Endothelial cell of umbilical vein (primary cell): ENCODE results near the gene INPP5A. TPM values are rescaled to one million over a fixed set of nuclear protein-coding genes. Genes with fewer than 3 reads are reported as not detected.

Source experiments
- BruUV-seq: library from RNA; stranded (reverse); fragments of 400-500 nt; replicated peaks from 2 replicates; lab custom pipeline; 2021; lab: Mats Ljungman, UMichigan
- CTCF ChIA-PET: fragments of 300-600, 350-600 bp; sonication (Branson Sonifier 250); formaldehyde crosslinking; loops from one replicate; lab custom pipeline; 2021; ENCODE audit warnings: antibody characterized with exemption, inconsistent platforms; lab: Charles Lee
- POLR2A ChIA-PET: fragments of 300-600, 350-600 bp; sonication (Branson Sonifier 250); formaldehyde crosslinking; loops from one replicate; lab custom pipeline; 2021; ENCODE audit warnings: antibody characterized with exemption, inconsistent platforms; lab: Charles Lee
- DNase-seq: peaks from one replicate; pipeline ENCODE4 v3.0.0-alpha.2; 2011; ENCODE audit warnings: low read depth, low spot score
- FAIRE-seq: peaks from 2 replicates; lab custom pipeline; 2011; peaks lifted over from hg19 to GRCh38; lab: Jason Lieb, UNC
- H2AFZ ChIP-seq: 2 replicates; pipeline ENCODE4 v1.6.0; 2012; ENCODE audit warnings: low read depth, low read length, control low read depth, inconsistent platforms
- H3K27ac ChIP-seq: 2 replicates; pipeline ENCODE4 v1.5.1; 2011; ENCODE audit warnings: low read depth, mild to moderate bottlenecking, control low read depth, low read length, moderate library complexity; ENCODE audit not compliant: insufficient read depth
- H3K27me3 ChIP-seq, 2 experiments: 2 replicates each; pipeline versions ENCODE4 v1.6.0 to v1.6.1; 2011; ENCODE audit warnings: low read length in 2 of 2, mixed read lengths in 1 of 2; ENCODE audit not compliant: control insufficient read depth in 2 of 2, insufficient read depth in 2 of 2
- H3K36me3 ChIP-seq, 2 experiments: 2 replicates in 1 of 2; 3 replicates in 1 of 2; pipeline ENCODE4 v1.5.1; 2011; ENCODE audit warnings: low read length in 2 of 2, mild to moderate bottlenecking in 1 of 2, moderate library complexity in 1 of 2; ENCODE audit not compliant: control insufficient read depth in 2 of 2, insufficient read depth in 2 of 2; ENCODE audit errors: extremely low read depth in 1 of 2
- H3K4me1 ChIP-seq: 3 replicates; pipeline ENCODE4 v1.5.1; 2011; ENCODE audit warnings: mild to moderate bottlenecking, low read length; ENCODE audit not compliant: control insufficient read depth, insufficient read depth; ENCODE audit errors: extremely low read depth
- H3K4me2 ChIP-seq: 2 replicates; pipeline ENCODE4 v1.6.1; 2011; ENCODE audit warnings: low read length, control low read depth, mixed read lengths; ENCODE audit not compliant: insufficient read depth
- H3K4me3 ChIP-seq, 3 experiments: fragments of 200-600 bp in 1 of 3; sonication (generic), shearing (Covaris generic) in 1 of 3; replicated peaks in 1 of 3; 2 replicates each; pipeline ENCODE4 v1.5.1; 2011 to 2016; ENCODE audit warnings: control low read depth in 3 of 3, low read length in 3 of 3, mild to moderate bottlenecking in 2 of 3, inconsistent platforms in 1 of 3, low read depth in 1 of 3, moderate library complexity in 1 of 3; ENCODE audit not compliant: insufficient read depth in 1 of 3
- H3K79me2 ChIP-seq: 2 replicates; pipeline ENCODE4 v1.6.0; 2012; ENCODE audit warnings: low read length, inconsistent platforms; ENCODE audit not compliant: control insufficient read depth, insufficient read depth
- H3K9ac ChIP-seq: replicated peaks from 2 replicates; pipeline ENCODE3; 2011; ENCODE audit warnings: low read length, control low read depth; ENCODE audit not compliant: insufficient read depth; ENCODE audit errors: extremely low read depth
- H3K9me1 ChIP-seq: replicated peaks from 3 replicates; pipeline ENCODE4 v1.6.0; 2011; ENCODE audit warnings: mild to moderate bottlenecking, low read length; ENCODE audit not compliant: control insufficient read depth, insufficient read depth; ENCODE audit errors: extremely low read depth
- H3K9me3 ChIP-seq: replicated peaks from 2 replicates; pipeline ENCODE4 v1.5.1; 2012; ENCODE audit warnings: low read length, inconsistent platforms; ENCODE audit not compliant: control insufficient read depth, insufficient read depth
- H4K20me1 ChIP-seq: replicated peaks from 2 replicates; pipeline ENCODE3; 2011; ENCODE audit warnings: mild to moderate bottlenecking, low read length; ENCODE audit not compliant: control insufficient read depth, insufficient read depth; ENCODE audit errors: extremely low read depth
- CTCF ChIP-seq, 2 donors: IDR thresholded peaks; 1 replicate in 1 of 2; 2 replicates in 1 of 2; pipeline ENCODE4 v1.5.1; 2011; ENCODE audit warnings: low read length in 2 of 2, mild to moderate bottlenecking in 2 of 2, moderate library complexity in 2 of 2, control low read depth in 1 of 2, inconsistent platforms in 1 of 2, low read depth in 1 of 2; ENCODE audit not compliant: insufficient read depth in 1 of 2; ENCODE audit errors: extremely low read depth in 1 of 2
- EZH2 ChIP-seq: IDR thresholded peaks from 2 replicates; pipeline ENCODE4 v1.6.1; 2012; ENCODE audit warnings: borderline replicate concordance, low read depth, mild to moderate bottlenecking, moderate library complexity, low read length, inconsistent platforms; ENCODE audit not compliant: severe bottlenecking
- FOS ChIP-seq: IDR thresholded peaks from 2 replicates; pipeline ENCODE4 v1.6.1; 2011; ENCODE audit warnings: mild to moderate bottlenecking, low read length, moderate library complexity, borderline replicate concordance; ENCODE audit not compliant: insufficient read depth
- GATA2 ChIP-seq: IDR thresholded peaks from 2 replicates; pipeline ENCODE4 v1.7.0; 2011; ENCODE audit warnings: low read depth, mild to moderate bottlenecking, moderate library complexity, mixed read lengths, low read length; ENCODE audit not compliant: insufficient read length, insufficient read depth
- JUN ChIP-seq: IDR thresholded peaks from 2 replicates; pipeline ENCODE4 v1.6.1; 2011; ENCODE audit warnings: borderline replicate concordance, low read depth; ENCODE audit not compliant: insufficient read length, insufficient read depth
- MAX ChIP-seq: IDR thresholded peaks from 2 replicates; pipeline ENCODE4 v1.6.1; 2011; ENCODE audit not compliant: insufficient read depth, insufficient read length
- MYC ChIP-seq: IDR thresholded peaks from one replicate; pipeline ENCODE4 v1.6.1; 2011; ENCODE audit warnings: mild to moderate bottlenecking, low read depth, low read length
- POLR2A ChIP-seq: IDR thresholded peaks from 2 replicates; pipeline ENCODE4 v1.6.1; 2012; ENCODE audit warnings: low read depth, mild to moderate bottlenecking, control low read depth, low read length
- POLR2AphosphoS5 ChIP-seq: IDR thresholded peaks from 2 replicates; pipeline ENCODE4 v1.6.1; 2012; ENCODE audit warnings: low read depth, mild to moderate bottlenecking, control low read depth, low read length, moderate library complexity; ENCODE audit not compliant: insufficient read depth
- dilution Hi-C: fragments of 300-500 bp; cut with MboI; formaldehyde crosslinking; loops from one replicate; pipeline ENCODE4 v1.15.0; 2019; ENCODE audit warnings: low sequenced_read_pairs; ENCODE audit not compliant: extremely low pct_ligation_motif_present
- intact Hi-C: fragments of 100-400 bp; cut with micrococcal nuclease; formaldehyde crosslinking; loops from one replicate; pipeline ENCODE4 v1.10.0; 2022
- polyA plus RNA-seq, 4 experiments: library from polyadenylated mRNA; depleted of rRNA in 3 of 4; stranded (reverse) in 3 of 4; unstranded in 1 of 4; fragments of >200 nt; gene quantifications; 2 replicates each; pipeline versions ENCODE4 v1.2.1 to v1.2.3, GENCODE V29; 2011 to 2012; ENCODE audit warnings: missing spikeins in 1 of 4
- total RNA-seq: library from RNA; stranded (reverse); gene quantifications from 2 replicates; pipeline ENCODE4 v1.2.3, GENCODE V29; 2021

The INPP5A gene
- total and polyA plus RNA-seq, 2 donors (not counting 3 experiments of a cell fraction or from before 2014, with no cell fraction given), result 22.9 to 33.2 TPM

- no peaks in the 10 kb centered on the region for H4K20me1 ChIP-seq
- H3K27ac ChIP-seq, result no peak overlapping the region
- no peak overlapping the region for H3K9ac ChIP-seq
- intact Hi-C loops (no loop called here), dilution Hi-C loops (no loop called here)
- H3K9me3 ChIP-seq, result no peaks in the 10 kb centered on the region
- no peak overlapping the region for H3K4me2 ChIP-seq
- CTCF ChIA-PET, result no interaction called here
- no peak for FAIRE-seq
- no peaks in the 10 kb centered on the region for H3K27me3 ChIP-seq
- TF ChIP-seq MAX (no peak), CTCF (IDR thresholded peaks at IDR 0.05; ENCODE audit: extremely low read depth in 1 of 2, insufficient read depth in 1 of 2, low read depth in 1 of 2, low read length in 2 of 2) (no peak), EZH2 (no peak), JUN (no peak), POLR2AphosphoS5 (no peak), FOS (no peak), POLR2A (no peak), MYC (no peak), GATA2 (no peak)
- no peaks in the 10 kb centered on the region for H3K79me2 ChIP-seq
- H3K36me3 ChIP-seq, result no peaks in the 10 kb centered on the region
- H2AFZ ChIP-seq, result no peak overlapping the region
- DNase-seq, result no peak
- no TSS peak for BruUV-seq
- no peaks in the 10 kb centered on the region for H3K9me1 ChIP-seq
- no peak overlapping the region for H3K4me3 ChIP-seq
- H3K4me1 ChIP-seq, result no peaks in the 10 kb centered on the region
- POLR2A ChIA-PET, result no interaction called here
Observed at GRCh38 chr10:132726194-132726593, 188.6 kb downstream of the INPP5A start.
